Activated CD4-positive, alpha-beta T cell treated with anti-CD3 and anti-CD28 coated beads for 48 hours (primary cell): ENCODE results near the gene ALDH1A2.

Source experiments
- DNase-seq: peaks from one replicate; pipeline ENCODE4 v3.0.0-alpha.2; 2020

ALDH1A2 gene

DNA sequence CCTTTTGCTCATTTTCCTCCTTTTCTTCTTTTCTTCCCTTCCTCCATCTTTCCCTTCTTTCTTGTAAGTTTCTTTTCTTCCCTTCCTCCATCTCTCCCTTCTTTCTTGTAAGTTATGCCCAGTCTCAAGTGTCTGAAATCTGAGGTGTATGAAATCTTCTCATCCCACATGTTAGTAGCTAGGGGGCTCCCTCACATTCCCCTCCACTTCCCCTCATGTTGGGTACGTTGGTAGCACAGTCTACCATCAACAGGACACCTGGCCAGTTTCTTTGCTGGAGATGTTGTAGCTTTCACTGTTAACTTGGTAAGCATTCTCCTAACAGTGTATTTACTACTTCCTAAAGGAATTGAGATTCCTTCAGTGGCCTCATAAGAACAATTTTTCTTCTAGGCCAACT lies 133.9 kb downstream of the ALDH1A2 start:
- no peak for DNase-seq

DNA sequence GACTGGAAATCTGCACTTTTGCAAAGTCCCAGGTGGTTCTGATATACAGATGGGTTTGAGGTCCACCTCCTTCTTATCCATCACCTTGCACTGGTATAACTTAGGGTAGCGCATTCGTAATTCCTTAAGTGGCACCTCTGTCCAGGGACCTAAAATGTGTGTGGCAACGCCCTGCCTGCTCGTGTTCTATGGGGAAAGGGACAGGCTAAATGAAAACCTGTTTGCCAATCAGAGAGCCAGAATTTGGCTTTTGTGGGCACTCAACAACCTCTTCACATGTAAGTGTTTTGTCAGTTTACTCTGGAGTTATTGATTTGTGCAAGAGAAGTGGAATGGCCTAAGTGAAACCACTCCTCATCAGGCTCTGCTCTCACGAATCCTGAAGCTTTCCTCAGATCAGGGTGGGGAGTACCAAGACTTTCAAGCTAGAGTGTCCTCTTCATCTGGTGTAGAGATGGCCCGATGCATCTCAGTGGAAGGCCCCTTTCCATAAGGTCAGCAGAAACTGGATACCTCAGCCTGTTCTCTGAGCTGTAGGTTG lies 138.3 kb downstream of the ALDH1A2 start:
- no peak for DNase-seq

DNA sequence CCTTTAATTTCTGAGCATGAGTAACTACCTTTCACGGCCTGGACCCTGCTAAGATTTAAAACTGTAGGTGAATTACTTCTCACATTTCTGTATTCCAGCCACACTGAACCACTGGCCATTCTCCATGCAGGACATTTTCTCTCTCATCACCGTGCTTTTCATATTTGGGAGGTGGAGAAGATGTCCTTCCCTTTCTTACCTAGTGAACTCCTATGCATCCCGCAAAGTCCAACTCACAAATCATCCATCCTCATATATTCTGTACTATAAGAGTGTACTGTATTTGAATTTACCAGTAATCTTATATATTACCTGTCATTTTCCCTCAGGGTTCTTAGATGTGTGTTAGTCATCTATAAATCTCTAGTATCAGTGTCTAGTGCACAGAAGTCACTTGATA lies 139.9 kb downstream of the ALDH1A2 start:
- no peak for DNase-seq

GRCh38 chr15:57924598-57924997 lies 140.9 kb downstream of the ALDH1A2 start:
- no peak for DNase-seq

DNA sequence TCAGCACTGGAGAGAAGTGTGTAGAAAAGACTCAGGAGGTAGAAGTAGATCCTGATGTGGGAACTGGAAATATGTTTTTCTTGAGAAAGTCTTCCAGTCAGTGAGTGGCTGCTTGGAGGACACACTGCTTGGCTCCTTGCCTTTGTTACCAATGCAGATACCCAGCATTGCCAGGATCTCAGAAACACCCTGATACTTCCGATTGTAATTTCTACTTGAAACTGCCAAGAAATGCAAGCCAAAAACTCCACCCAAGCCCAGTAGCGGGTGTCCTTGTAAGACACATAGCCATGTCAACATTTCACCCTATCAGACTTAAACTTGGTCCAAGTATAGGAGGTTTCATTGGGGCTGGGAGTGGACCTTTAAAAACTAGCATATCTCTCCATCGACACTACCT lies 141.8 kb downstream of the ALDH1A2 start:
- no peak for DNase-seq

DNA sequence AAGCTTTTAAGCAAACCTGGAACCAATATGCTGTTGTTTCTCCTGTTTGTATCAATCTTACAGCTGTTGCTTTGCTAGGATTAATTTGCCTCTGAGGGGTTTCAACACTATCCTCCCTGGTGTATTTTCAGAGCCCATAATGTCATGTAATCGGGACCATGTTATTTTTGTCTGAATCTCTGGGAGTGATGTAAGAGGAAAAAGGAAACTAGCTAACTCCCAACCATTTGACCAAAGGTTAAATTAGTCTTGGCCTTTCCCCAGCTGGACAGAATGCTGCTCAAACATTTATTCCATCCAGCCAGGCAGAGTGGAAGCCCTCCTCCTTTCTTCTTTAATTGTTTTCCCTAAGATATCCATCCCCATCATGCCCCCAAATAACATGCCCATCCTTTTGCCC lies 142.2 kb downstream of the ALDH1A2 start:
- DNase-seq: no peak

- no peak for DNase-seq
Observed at GRCh38 chr15:57922776-57923175, 142.7 kb downstream of the ALDH1A2 start.

GRCh38 chr15:57921371-57921770 lies 144.1 kb downstream of the ALDH1A2 start:
- no peak for DNase-seq

- no peak for DNase-seq
Observed at GRCh38 chr15:57920911-57921310, 144.6 kb downstream of the ALDH1A2 start.

- no peak for DNase-seq
Observed at GRCh38 chr15:57919754-57920153, 145.8 kb downstream of the ALDH1A2 start.

GRCh38 chr15:57917998-57918397 lies 147.5 kb downstream of the ALDH1A2 start:
- no peak for DNase-seq

DNA sequence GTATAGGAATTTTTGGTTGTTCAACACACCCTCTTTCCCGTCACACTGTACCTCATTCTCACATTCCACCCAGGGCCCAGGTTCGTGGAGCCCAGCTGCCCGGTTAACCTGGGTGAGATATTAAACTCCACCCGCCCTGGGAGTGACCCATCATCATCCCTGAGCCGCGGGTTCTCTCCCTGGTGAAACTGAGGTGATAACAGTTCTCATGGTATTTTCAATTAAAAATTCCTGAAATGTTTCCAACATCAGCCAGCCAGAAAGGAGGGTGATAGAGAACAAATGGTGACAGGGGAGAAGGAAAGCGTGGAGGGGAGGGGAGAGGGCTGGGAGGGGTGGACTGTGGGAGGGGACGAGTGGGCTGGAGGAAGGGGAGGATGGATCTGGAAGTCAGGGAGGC lies 148.8 kb downstream of the ALDH1A2 start:
- DNase-seq: no peak

GRCh38 chr15:57915827-57916531 lies 149.5 kb downstream of the ALDH1A2 start:
- no peak for DNase-seq

DNA sequence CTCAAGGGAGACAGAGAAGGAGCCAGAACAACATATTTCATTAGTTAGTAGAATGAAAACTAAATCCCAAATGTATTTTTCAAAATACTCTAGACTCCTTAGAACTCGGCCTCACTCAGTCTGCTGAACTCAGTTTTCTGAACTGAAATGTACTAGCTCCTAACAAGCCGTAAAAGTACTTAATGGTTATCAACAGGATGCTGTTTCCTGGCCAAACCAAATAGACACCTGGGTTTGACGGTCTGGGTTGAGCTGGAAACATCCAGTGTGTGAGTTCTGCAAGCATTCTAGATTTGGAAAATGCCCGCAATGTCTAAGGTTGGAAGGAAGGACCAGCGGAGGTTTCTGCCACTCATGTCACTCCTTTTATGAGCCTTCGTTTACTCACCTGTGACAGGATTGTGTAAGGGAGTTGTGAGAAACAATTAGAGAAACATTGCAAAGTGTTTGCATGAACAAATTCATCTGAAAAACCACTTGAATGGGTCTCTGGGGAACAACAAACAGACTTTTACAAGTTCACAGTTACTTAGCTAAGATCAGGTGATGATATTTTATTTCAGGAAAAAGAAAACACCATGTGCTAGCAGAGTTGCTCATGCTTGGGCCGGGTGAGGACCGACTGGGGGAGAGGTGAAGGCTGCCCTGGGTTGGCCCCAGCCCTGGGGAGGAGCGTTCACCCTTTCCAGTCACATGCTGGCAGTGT lies 151.0 kb downstream of the ALDH1A2 start:
- DNase-seq: no peak

- DNase-seq: no peak
Observed at GRCh38 chr15:57911247-57911646, 154.3 kb downstream of the ALDH1A2 start.

- DNase-seq: no peak
Observed at GRCh38 chr15:57910672-57911071, 154.8 kb downstream of the ALDH1A2 start.

- no peak for DNase-seq
Observed at GRCh38 chr15:57909388-57909787, 156.1 kb downstream of the ALDH1A2 start.

GRCh38 chr15:57903626-57904025 lies 161.9 kb downstream of the ALDH1A2 start:
- no peak for DNase-seq
